ENCODE measurements around the gene VAC14. TPM values are rescaled to one million over a fixed set of nuclear protein-coding genes. Genes with fewer than 3 reads are reported as not detected.

The VAC14 gene
- total RNA-seq, 1 experiment from 2014 or later = 21.3 TPM

- Histone ChIP-seq H3K9me3 (replicated peaks) (no peaks in the 10 kb centered on the region), H3K4me3 (no peak overlapping the region), H3K4me1 (peaks cover 83% of the 10 kb centered on the region), H3K27me3 (no peaks in the 10 kb centered on the region), H3K27ac (no peak overlapping the region), H3K36me3 (no peaks in the 10 kb centered on the region)
- DNase-seq = no peak
Observed at GRCh38 chr16:70698901-70699300, 102.1 kb downstream of the VAC14 start.

- DNase-seq = no peak
- Histone ChIP-seq H3K27ac (no peak overlapping the region), H3K4me3 (no peak overlapping the region), H3K36me3 (no peaks in the 10 kb centered on the region), H3K4me1 (peaks cover 83% of the 10 kb centered on the region), H3K27me3 (no peaks in the 10 kb centered on the region), H3K9me3 (replicated peaks) (no peaks in the 10 kb centered on the region)
Observed at GRCh38 chr16:70697594-70698170, 103.3 kb downstream of the VAC14 start.

- DNase-seq = peak in 1 of 2 experiments; percentile 22
- H3K27ac ChIP-seq = peak overlapping the region; percentile 79
- H3K36me3 ChIP-seq = no peaks in the 10 kb centered on the region
- no peak overlapping the region for H3K4me3 ChIP-seq
- no peaks in the 10 kb centered on the region for H3K27me3 ChIP-seq
- peaks cover 83% of the 10 kb centered on the region for H3K4me1 ChIP-seq
- H3K9me3 ChIP-seq (replicated peaks) = no peaks in the 10 kb centered on the region
Observed at GRCh38 chr16:70696952-70697593, 103.9 kb downstream of the VAC14 start.

- H3K36me3 ChIP-seq = no peaks in the 10 kb centered on the region
- DNase-seq = no peak
- H3K4me1 ChIP-seq = peaks cover 83% of the 10 kb centered on the region
- no peaks in the 10 kb centered on the region for H3K27me3 ChIP-seq
- no peaks in the 10 kb centered on the region for H3K9me3 ChIP-seq (replicated peaks)
- H3K4me3 ChIP-seq = no peak overlapping the region
- H3K27ac ChIP-seq = peak overlapping the region; percentile 79
Observed at GRCh38 chr16:70696355-70696754, 104.6 kb downstream of the VAC14 start.

- Histone ChIP-seq H3K27ac (peak overlapping the region; percentile 79), H3K27me3 (no peaks in the 10 kb centered on the region), H3K4me1 (peaks cover 83% of the 10 kb centered on the region), H3K9me3 (replicated peaks) (no peaks in the 10 kb centered on the region), H3K4me3 (no peak overlapping the region), H3K36me3 (no peaks in the 10 kb centered on the region)
- DNase-seq = peak; percentile 85 to 92
Observed at GRCh38 chr16:70695331-70696070, 105.5 kb downstream of the VAC14 start.

GRCh38 chr16:70694868-70695218, 106.1 kb downstream of the VAC14 start:
- Histone ChIP-seq H3K36me3 (no peaks in the 10 kb centered on the region), H3K27ac (peak overlapping the region; percentile 79), H3K4me1 (peaks cover 83% of the 10 kb centered on the region)

GRCh38 chr16:70694088-70694867, 106.7 kb downstream of the VAC14 start:
- Histone ChIP-seq H3K4me3 (no peak overlapping the region), H3K9me3 (replicated peaks) (no peaks in the 10 kb centered on the region), H3K36me3 (no peaks in the 10 kb centered on the region), H3K4me1 (peaks cover 83% of the 10 kb centered on the region), H3K27ac (peak overlapping the region; percentile 79), H3K27me3 (no peaks in the 10 kb centered on the region)
- DNase-seq = peak; percentile 60 to 74

More at GRCh38 chr16:70694868-70695218, 106.1 kb downstream of the VAC14 start:
- Histone ChIP-seq H3K27me3 (no peaks in the 10 kb centered on the region), H3K4me3 (no peak overlapping the region), H3K9me3 (replicated peaks) (no peaks in the 10 kb centered on the region)
- no peak for DNase-seq

- Histone ChIP-seq H3K4me3 (no peak overlapping the region), H3K4me1 (peaks cover 95% of the 10 kb centered on the region), H3K36me3 (no peaks in the 10 kb centered on the region), H3K27ac (peak overlapping the region; percentile 79), H3K27me3 (no peaks in the 10 kb centered on the region), H3K9me3 (replicated peaks) (no peaks in the 10 kb centered on the region)
- DNase-seq = no peak
Observed at GRCh38 chr16:70692873-70693671, 107.9 kb downstream of the VAC14 start.

- no peaks in the 10 kb centered on the region for H3K9me3 ChIP-seq (replicated peaks)
- peaks cover 98% of the 10 kb centered on the region for H3K4me1 ChIP-seq
- no peak overlapping the region for H3K27ac ChIP-seq
- no peaks in the 10 kb centered on the region for H3K36me3 ChIP-seq
- H3K27me3 ChIP-seq = no peaks in the 10 kb centered on the region
- H3K4me3 ChIP-seq = no peak overlapping the region
- DNase-seq = no peak
Observed at GRCh38 chr16:70692130-70692872, 108.7 kb downstream of the VAC14 start.

GRCh38 chr16:70691223-70692129, 109.5 kb downstream of the VAC14 start:
- no peak overlapping the region for H3K4me3 ChIP-seq
- DNase-seq = peak; percentile 44 to 51

GRCh38 chr16:70689970-70690891, 110.7 kb downstream of the VAC14 start:
- H3K4me1 ChIP-seq = peaks cover 88% of the 10 kb centered on the region
- no peak overlapping the region for H3K4me3 ChIP-seq
- no peaks in the 10 kb centered on the region for H3K36me3 ChIP-seq
- no peaks in the 10 kb centered on the region for H3K27me3 ChIP-seq
- peak; percentile 86 to 87 for DNase-seq
- H3K9me3 ChIP-seq (replicated peaks) = no peaks in the 10 kb centered on the region
- peak overlapping the region; percentile 37 for H3K27ac ChIP-seq

More at GRCh38 chr16:70691223-70692129, 109.5 kb downstream of the VAC14 start:
- Histone ChIP-seq H3K9me3 (replicated peaks) (no peaks in the 10 kb centered on the region), H3K36me3 (no peaks in the 10 kb centered on the region), H3K27me3 (no peaks in the 10 kb centered on the region), H3K27ac (peak overlapping the region; percentile 37), H3K4me1 (peaks cover 96% of the 10 kb centered on the region)
